Measurements from ENCODE around the gene SENP3. TPM values are rescaled to one million over a fixed set of nuclear protein-coding genes. Genes with fewer than 3 reads are reported as not detected.
A peak's percentile ranks its signal among the peaks of the same experiment; 100 is the strongest.

Gene SENP3
- total and polyA plus RNA-seq, 2 of the 13 experiments (the other 11 are each of a cell fraction or from before 2014, with no cell fraction given) = 55.8 to 75.4 TPM

DNA sequence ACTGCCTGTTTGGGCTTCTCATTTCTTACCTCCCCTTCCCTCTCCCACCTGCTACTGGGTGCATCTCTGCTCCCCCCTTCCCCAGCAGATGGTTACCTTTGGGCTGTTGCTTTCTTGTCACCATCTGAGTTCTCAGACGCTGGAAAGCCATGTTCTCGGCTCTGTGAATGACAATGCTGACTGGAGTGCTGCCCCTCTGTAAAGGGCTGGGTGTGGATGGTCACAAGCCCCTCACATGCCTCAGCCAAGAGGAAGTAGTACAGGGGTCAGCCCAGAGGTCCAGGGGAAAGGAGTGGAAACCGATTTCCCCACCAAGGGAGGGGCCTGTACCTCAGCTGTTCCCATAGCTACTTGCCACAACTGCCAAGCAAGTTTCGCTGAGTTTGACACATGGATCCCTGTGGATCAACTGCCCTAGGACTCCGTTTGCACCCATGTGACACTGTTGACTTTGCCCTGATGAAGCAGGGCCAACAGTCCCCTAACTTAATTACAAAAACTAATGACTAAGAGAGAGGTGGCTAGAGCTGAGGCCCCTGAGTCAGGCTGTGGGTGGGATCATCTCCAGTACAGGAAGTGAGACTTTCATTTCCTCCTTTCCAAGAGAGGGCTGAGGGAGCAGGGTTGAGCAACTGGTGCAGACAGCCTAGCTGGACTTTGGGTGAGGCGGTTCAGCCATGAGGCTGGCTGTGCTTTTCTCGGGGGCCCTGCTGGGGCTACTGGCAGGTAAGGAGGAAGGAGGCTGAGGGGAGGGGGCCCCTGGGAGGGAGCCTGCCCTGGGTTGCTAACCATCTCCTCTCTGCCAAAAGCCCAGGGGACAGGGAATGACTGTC lies 17.5 kb downstream of the SENP3 start, which contains the start of gene CD68 (continued):
- TF ChIP-seq ZNF672 (CRISPR knock-in tag; IDR thresholded peaks at IDR 0.05) (0 out of 2 replicates have a peak, but pooled peaks have one; percentile 58), RFX5 (IDR thresholded peaks at IDR 0.05; ENCODE audit: low read depth, low read length) (no peak), ZNF24 (IDR thresholded peaks at IDR 0.05) (no peak), MXI1 (IDR thresholded peaks at IDR 0.05; ENCODE audit: borderline replicate concordance, low read depth, low read length) (peak; percentile 98), MIXL1 (CRISPR knock-in tag; IDR thresholded peaks at IDR 0.05) (peak; percentile 91), SPEN (CRISPR knock-in tag; IDR thresholded peaks at IDR 0.05; ENCODE audit: low read depth) (peak; percentile 66), LRRFIP1 (CRISPR knock-in tag; conservative IDR thresholded peaks at IDR 0.05) (no peak), SYNCRIP (IDR thresholded peaks at IDR 0.05; ENCODE audit: insufficient read depth, low read depth, low read length) (no peak), ZFP82 (CRISPR knock-in tag; IDR thresholded peaks at IDR 0.05; ENCODE audit: borderline replicate concordance) (peak; percentile 21; the same call in 1 of the 2 replicates), ZBTB8A (CRISPR knock-in tag; IDR thresholded peaks at IDR 0.05; ENCODE audit: borderline replicate concordance, low read depth) (no peak), ZNF232 (CRISPR knock-in tag; IDR thresholded peaks at IDR 0.05; ENCODE audit: borderline replicate concordance) (0 out of 2 replicates have a peak, but pooled peaks have one; percentile 22), RAD21 (CRISPR knock-in tag; IDR thresholded peaks at IDR 0.05) (peak; percentile 53), HNF4G (IDR thresholded peaks at IDR 0.05; ENCODE audit: borderline replicate concordance, low read depth, low read length) (peak; percentile 15; the same call in 1 of the 2 replicates), HNF4G (CRISPR knock-in tag; IDR thresholded peaks at IDR 0.05; ENCODE audit: borderline replicate concordance, low read depth) (no peak; the same call in 1 of the 2 replicates), ZNF280B (CRISPR knock-in tag; IDR thresholded peaks at IDR 0.05; ENCODE audit: borderline replicate concordance) (no peak), ZFYVE20 (CRISPR knock-in tag; IDR thresholded peaks at IDR 0.05; ENCODE audit: borderline replicate concordance, low read depth) (no peak), TFDP1 (CRISPR knock-in tag; IDR thresholded peaks at IDR 0.05; ENCODE audit: borderline replicate concordance) (0 out of 2 replicates have a peak, but pooled peaks have one; percentile 33), HNRNPH1 (optimal IDR thresholded peaks at IDR 0.05; ENCODE audit: low read depth, low read length) (peak; percentile 71)
- TF ChIP-seq, protein P1, sequence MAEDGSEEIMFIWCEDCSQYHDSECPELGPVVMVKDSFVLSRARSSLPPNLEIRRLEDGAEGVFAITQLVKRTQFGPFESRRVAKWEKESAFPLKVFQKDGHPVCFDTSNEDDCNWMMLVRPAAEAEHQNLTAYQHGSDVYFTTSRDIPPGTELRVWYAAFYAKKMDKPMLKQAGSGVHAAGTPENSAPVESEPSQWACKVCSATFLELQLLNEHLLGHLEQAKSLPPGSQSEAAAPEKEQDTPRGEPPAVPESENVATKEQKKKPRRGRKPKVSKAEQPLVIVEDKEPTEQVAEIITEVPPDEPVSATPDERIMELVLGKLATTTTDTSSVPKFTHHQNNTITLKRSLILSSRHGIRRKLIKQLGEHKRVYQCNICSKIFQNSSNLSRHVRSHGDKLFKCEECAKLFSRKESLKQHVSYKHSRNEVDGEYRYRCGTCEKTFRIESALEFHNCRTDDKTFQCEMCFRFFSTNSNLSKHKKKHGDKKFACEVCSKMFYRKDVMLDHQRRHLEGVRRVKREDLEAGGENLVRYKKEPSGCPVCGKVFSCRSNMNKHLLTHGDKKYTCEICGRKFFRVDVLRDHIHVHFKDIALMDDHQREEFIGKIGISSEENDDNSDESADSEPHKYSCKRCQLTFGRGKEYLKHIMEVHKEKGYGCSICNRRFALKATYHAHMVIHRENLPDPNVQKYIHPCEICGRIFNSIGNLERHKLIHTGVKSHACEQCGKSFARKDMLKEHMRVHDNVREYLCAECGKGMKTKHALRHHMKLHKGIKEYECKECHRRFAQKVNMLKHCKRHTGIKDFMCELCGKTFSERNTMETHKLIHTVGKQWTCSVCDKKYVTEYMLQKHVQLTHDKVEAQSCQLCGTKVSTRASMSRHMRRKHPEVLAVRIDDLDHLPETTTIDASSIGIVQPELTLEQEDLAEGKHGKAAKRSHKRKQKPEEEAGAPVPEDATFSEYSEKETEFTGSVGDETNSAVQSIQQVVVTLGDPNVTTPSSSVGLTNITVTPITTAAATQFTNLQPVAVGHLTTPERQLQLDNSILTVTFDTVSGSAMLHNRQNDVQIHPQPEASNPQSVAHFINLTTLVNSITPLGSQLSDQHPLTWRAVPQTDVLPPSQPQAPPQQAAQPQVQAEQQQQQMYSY (CRISPR knock-in tag; IDR thresholded peaks at IDR 0.05) = peak; percentile 20; the same call in 1 of the 2 replicates
